T-helper 2 cell treated with Interferon-gamma antibody and Interleukin-4, amounts not matched to agents 100 ng/mL and 5 ng/mL, for 36 hours (primary cell): ENCODE data around the gene BACH2. TPM values are rescaled to one million over a fixed set of nuclear protein-coding genes. Genes with fewer than 3 reads are reported as not detected.
"Not testable (repeated sequence)": the region's sequence is repeated elsewhere in the genome, so short reads cannot be mapped to it uniquely, and the experiment has no call there.

ENCODE experiments used
- intact Hi-C: fragments of 100-400 bp; cut with micrococcal nuclease; formaldehyde crosslinking; loops from one replicate; pipeline ENCODE4 v1.15.1; 2023
- total RNA-seq: library from RNA; stranded (reverse); gene quantifications from 2 replicates; pipeline ENCODE4 v1.2.3, GENCODE V29; 2022

Gene BACH2
- total RNA-seq, 1 donor from 2014 or later = 35.2 TPM

GRCh38 chr6:90218959-90219208 is 77.8 kb downstream of the BACH2 start:
- intact Hi-C loops = loop anchor here (1.0 to 5.0 kb wide), 5 partner anchors 15 to 368 kb away; partner anchors contain the start of gene MAP3K7

- intact Hi-C loops = loop anchor here (1.0 to 5.0 kb wide), 5 partner anchors 15 to 370 kb away; partner anchors contain the start of gene MAP3K7
These were observed 79.0 kb downstream of the BACH2 start for GRCh38 chr6:90217506-90218127.

- intact Hi-C loops = loop anchor here (5.0 kb wide), 1 partner anchor 371 kb away; the partner anchor contains the start of gene MAP3K7
These were observed 80.3 kb downstream of the BACH2 start for GRCh38 chr6:90216072-90216977.

GRCh38 chr6:90214966-90215365 is 81.7 kb downstream of the BACH2 start:
- intact Hi-C loops = loop anchor here (5.0 kb wide), 1 partner anchor 372 kb away; the partner anchor contains the start of gene MAP3K7

- intact Hi-C loops = no loop called here
These were observed 82.2 kb downstream of the BACH2 start for GRCh38 chr6:90214461-90214860.

- intact Hi-C loops = loop anchor here (2.0 kb wide), 1 partner anchor 181 kb away; no protein-coding TSS in a partner anchor
These were observed 84.4 kb downstream of the BACH2 start for GRCh38 chr6:90212274-90212673.

- intact Hi-C loops = no loop called here
These were observed 87.1 kb downstream of the BACH2 start for GRCh38 chr6:90209527-90209926.

- intact Hi-C loops = not testable (repeated sequence)
These were observed 88.0 kb downstream of the BACH2 start for GRCh38 chr6:90208690-90209089.

- intact Hi-C loops = no loop called here
These were observed 92.2 kb downstream of the BACH2 start for GRCh38 chr6:90204327-90205056.

GRCh38 chr6:90203672-90204071 is 93.0 kb downstream of the BACH2 start:
- intact Hi-C loops = loop anchor here (2.0 kb wide), 2 partner anchors 17 to 31 kb away; no protein-coding TSS in a partner anchor

- intact Hi-C loops = loop anchor here (1.0 to 2.0 kb wide), 3 partner anchors 15 to 33 kb away; no protein-coding TSS in a partner anchor
These were observed 94.5 kb downstream of the BACH2 start for GRCh38 chr6:90202156-90202555.

GRCh38 chr6:90199900-90200299 is 96.7 kb downstream of the BACH2 start:
- intact Hi-C loops = no loop called here

- intact Hi-C loops = no loop called here
These were observed 97.8 kb downstream of the BACH2 start for GRCh38 chr6:90198758-90199425.

GRCh38 chr6:90197854-90198496 is 98.7 kb downstream of the BACH2 start:
- intact Hi-C loops = no loop called here

GRCh38 chr6:90195094-90195829 is 101.4 kb downstream of the BACH2 start:
- intact Hi-C loops = no loop called here

- intact Hi-C loops = loop anchor here (5.0 kb wide), 1 partner anchor 252 kb away; no protein-coding TSS in a partner anchor
These were observed 102.2 kb downstream of the BACH2 start for GRCh38 chr6:90194371-90194841.

- intact Hi-C loops = loop anchor here (5.0 kb wide), 1 partner anchor 251 kb away; no protein-coding TSS in a partner anchor
These were observed 103.3 kb downstream of the BACH2 start for GRCh38 chr6:90193359-90193758.

- intact Hi-C loops = loop anchor here (5.0 kb wide), 1 partner anchor 251 kb away; no protein-coding TSS in a partner anchor
These were observed 103.8 kb downstream of the BACH2 start for GRCh38 chr6:90192857-90193256.

- intact Hi-C loops = loop anchor here (5.0 kb wide), 1 partner anchor 249 kb away; no protein-coding TSS in a partner anchor
These were observed 105.8 kb downstream of the BACH2 start for GRCh38 chr6:90190752-90191395.
